GM19035 (cell line): ENCODE results near the gene NFKB1.
"Not testable (repeated sequence)": the region's sequence is repeated elsewhere in the genome, so short reads cannot be mapped to it uniquely, and the experiment has no call there.

Experiments used
- ATAC-seq: cut with Tn5 transposase; IDR thresholded peaks from one replicate; pipeline ENCODE4 v1.9.1; 2021; ENCODE audit not compliant: unreplicated experiment

The NFKB1 gene

GRCh38 chr4:102500696-102501446, at the start of gene NFKB1:
NFKB1 (plus strand) TSS chr4:102501359; CDS start chr4:102525519, 24,160 bp downstream.
- peak; percentile 56 for ATAC-seq

GRCh38 chr4:102452854-102453253, 48.3 kb upstream of the NFKB1 start:
- ATAC-seq, result no peak

DNA sequence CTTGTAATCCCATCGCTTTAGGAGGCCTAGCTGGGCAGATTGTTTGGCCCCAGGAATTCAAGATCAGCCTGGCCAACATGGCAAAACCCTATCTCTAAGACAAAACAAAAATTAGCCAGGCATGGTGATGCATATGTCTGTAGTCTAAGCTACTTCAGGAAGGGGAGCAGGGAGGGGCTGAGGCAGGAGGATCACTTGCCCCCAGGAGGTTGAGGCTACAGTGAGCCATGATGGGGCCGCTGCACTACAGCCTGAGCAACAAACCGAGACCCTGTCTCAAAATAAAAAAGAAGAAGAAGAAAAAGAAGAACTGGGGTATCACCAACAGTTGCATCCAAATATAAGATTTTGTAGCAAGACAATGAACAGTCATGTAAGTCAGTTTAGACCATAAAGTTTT, 47.3 kb upstream of the NFKB1 start:
- no peak for ATAC-seq

DNA sequence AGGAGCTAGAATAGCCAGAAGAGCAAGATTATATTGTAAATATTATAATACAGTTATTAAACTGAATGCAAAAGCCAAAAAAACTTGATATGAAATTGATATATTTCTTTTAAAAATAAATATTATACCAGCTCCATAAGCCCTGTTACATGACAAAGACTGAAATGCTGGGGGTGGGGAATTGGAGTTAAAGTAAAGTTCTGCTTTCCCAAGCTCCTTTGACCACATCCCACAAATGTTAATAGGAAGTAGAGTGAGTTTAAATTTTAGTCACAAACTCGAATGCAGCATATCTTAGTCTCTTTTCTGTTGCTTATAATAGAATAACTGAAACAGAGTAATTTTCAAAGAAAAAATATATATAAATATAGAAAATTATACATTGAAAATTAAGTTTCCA, 46.9 kb upstream of the NFKB1 start:
- ATAC-seq, result no peak

DNA sequence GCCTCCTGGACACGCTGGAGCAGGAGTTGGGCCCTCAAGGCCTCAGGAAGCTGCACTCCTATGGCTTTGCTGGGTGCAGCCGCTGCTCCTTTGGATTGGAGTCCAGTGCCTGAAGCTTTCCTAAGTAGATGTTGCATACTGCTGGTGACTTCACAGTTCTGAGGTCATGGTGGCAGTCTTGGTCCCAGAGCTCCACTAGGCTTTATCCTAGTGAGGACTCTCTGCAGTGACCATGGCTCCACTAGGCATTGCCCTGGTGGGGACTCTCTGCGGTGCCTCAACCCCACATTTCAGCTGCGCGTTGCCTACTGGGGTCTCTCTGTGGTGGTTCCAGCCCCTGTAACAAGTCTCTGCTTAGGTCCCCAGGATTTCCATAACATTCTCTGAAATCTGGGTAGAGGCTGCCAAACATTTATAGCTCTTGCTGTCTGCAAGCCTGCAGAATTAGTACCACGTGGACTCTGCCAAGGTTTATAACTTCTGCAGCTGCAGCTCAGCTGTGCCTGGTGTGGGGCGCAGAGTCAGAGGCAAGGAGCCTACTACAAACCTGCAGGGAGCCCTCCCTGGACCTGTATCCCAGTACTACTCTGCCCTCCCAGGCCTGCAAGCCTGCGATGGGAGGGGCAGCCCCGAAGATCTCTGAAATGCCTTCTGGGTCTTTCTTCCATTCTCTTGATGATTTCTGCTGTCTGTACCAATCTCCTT, 46.0 kb upstream of the NFKB1 start:
- no peak for ATAC-seq

GRCh38 chr4:102455750-102456149, 45.4 kb upstream of the NFKB1 start:
- no peak for ATAC-seq

GRCh38 chr4:102466298-102466697, 34.9 kb upstream of the NFKB1 start:
- ATAC-seq, result no peak

DNA sequence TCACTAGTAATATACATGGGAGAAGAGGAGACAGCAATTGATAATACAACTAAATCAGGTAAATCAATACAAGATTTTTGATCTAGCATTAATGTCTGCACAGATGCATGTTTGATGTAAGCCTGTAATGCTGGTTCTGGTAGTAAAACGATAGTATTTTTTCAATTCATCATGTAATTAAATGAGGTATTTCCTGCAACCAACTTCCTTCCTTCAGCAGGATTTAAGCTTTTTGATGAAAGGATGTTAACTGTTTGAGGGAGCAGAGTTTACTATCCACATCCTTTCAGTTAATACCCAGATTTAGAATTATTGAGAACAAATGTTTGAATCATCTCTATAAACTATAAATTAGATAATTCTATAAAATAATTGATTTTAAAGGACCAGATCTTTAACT, 31.4 kb upstream of the NFKB1 start:
- no peak for ATAC-seq

GRCh38 chr4:102472441-102473013, 28.6 kb upstream of the NFKB1 start:
- no peak for ATAC-seq

GRCh38 chr4:102473476-102473875, 27.7 kb upstream of the NFKB1 start:
- ATAC-seq, result no peak

- no peak for ATAC-seq
Observed at GRCh38 chr4:102474736-102475504, 26.2 kb upstream of the NFKB1 start.

DNA sequence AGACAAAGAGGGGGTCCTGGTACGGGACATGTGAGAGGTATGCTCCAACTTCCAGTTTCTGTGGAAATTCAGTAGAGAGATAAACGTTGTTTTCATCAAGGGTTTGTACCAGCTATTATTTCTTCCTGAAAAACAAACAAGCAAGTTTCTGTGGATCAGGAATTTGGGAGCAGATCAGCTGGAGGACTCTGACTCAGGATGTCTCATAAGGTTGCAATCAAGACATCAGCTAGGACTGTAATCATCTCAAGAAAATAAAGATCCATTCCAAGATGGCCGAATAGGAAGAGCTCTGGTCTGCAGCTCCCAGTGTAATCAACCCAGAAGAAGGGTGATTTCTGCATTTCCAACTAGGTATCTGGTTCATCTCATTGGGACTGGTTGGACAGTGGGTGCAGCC, 23.5 kb upstream of the NFKB1 start:
- no peak for ATAC-seq

GRCh38 chr4:102478186-102478585, 23.0 kb upstream of the NFKB1 start:
- ATAC-seq, result no peak

DNA sequence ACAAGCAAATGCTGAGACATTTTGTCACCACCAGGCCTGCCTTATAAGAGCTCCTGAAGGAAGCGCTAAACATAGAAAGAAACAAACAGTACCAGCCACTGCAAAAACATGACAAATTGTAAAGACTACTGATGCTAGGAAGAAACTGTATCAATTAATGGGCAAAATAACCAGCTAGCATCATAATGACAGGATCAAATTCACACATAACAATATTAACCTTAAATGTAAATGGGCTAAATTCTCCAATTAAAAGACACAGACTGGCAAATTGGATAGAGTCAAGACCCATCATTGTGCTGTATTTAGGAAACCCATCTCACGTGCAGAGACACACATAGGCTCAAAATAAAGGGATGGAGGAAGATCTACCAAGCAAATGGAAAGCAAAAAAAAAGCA, 21.3 kb upstream of the NFKB1 start:
- ATAC-seq, result not testable (repeated sequence)

- ATAC-seq, result no peak
Observed at GRCh38 chr4:102483120-102483519, 18.0 kb upstream of the NFKB1 start.

GRCh38 chr4:102483990-102484692, 17.0 kb upstream of the NFKB1 start:
- not testable (repeated sequence) for ATAC-seq

DNA sequence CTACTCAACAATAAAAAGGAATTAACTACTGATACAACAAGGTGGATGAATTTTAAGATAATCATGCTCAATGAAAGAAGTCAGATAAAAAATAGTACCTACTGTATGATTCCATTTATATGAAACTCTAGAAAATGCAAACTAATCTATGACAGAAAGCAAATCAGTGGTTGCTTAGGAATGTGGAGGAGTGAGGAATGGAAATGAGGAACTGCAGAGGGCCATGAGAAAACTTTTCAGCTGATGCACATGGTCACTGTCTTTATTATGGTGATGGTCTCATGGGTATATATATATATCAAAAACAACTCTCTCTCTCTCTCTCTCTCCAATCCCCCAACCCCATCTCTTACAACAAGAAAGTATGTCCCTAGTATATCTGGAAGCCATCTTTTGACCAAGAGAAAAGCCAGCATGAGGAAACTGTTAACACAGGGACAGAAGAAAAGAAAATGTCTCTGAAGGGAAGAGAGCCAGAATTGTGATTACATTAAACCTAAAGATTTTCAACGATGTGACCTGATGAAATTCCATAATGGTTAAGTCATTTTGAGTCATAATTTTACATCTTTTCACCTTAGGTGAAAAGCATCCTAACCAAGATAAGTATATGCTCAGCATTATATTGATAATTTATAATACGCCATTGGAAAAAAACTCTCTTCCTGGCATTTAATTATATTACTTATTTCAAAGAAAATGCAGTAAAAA, 8.5 kb upstream of the NFKB1 start:
- no peak for ATAC-seq

DNA sequence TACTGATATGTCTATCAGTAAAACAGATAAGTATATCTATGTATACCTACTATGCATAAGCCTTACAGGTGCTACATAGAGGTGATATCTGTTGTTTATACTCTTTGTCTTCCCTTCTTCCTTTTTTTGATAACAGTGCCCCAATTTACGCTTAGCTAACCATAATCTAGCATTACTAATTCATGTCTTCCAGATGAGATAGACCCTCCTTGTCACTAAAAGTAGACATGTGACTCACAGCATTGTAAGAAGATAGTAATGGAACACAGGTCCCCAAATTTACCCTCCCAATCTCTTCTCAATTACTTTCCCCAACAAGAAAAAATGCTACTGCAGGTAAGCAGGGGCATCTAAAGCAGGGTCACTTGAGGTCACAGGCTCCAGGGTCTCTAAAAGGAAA, 7.9 kb upstream of the NFKB1 start:
- no peak for ATAC-seq

GRCh38 chr4:102493794-102494193, 7.4 kb upstream of the NFKB1 start:
- no peak for ATAC-seq

DNA sequence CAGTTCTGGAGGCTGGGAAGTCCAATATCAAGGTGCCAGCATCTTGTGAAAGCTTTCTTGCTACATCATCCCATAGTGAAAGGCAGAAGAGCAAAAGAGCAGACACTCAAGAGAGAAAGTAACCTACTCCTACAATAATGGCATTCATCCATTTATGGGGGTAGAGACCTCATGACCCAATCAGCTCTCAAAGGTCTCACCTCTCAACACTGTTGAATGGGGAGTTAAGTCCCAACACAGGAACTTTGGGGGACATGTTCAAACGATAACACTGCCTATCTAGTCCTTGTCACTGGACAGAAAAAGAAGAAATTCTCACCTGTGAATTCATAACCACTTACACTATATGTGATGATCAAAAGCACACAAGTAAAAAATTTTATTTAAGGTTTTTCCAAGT, 6.6 kb upstream of the NFKB1 start:
- ATAC-seq, result no peak
